ENCODE data around the gene ABHD17A. TPM values are rescaled to one million over a fixed set of nuclear protein-coding genes. Genes with fewer than 3 reads are reported as not detected.

The ABHD17A gene
- total RNA-seq, 1 experiment from 2014 or later, result 68.2 TPM

DNA sequence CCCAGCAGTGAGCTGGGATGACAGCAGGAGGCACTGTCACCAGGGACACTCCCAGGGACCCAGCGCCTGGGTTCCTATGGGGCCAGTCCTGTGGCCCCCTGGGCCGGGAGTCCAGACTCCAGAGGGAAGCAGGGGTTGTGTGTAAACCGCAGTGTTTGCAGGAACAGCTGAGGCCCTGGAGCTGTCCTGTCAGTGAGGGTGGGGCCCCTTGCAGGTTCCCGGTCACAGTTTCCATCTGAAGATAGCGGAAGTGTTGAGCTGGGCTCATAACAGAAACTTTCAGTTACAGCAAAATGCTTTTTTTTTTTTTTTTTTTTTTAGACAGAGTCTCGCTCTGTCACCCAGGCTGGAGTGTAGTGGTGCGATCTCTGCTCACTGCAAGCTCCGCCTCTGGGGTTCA, 38.0 kb upstream of the ABHD17A start (continued):
- TF ChIP-seq, protein P1, sequence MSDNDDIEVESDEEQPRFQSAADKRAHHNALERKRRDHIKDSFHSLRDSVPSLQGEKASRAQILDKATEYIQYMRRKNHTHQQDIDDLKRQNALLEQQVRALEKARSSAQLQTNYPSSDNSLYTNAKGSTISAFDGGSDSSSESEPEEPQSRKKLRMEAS (IDR thresholded peaks at IDR 0.05), result no peak
- TF ChIP-seq ELF1 (IDR thresholded peaks at IDR 0.05; ENCODE audit: borderline replicate concordance, low read depth), result no peak
- no peak for TF ChIP-seq EZH2phosphoT487 (IDR thresholded peaks at IDR 0.05; ENCODE audit: borderline replicate concordance)
- no peak for TF ChIP-seq CBX3 (IDR thresholded peaks at IDR 0.05; ENCODE audit: low read depth)
- TF ChIP-seq RAD21 (IDR thresholded peaks at IDR 0.05; ENCODE audit: low read depth), result no peak
- TF ChIP-seq, protein P2, sequence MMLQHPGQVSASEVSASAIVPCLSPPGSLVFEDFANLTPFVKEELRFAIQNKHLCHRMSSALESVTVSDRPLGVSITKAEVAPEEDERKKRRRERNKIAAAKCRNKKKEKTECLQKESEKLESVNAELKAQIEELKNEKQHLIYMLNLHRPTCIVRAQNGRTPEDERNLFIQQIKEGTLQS (IDR thresholded peaks at IDR 0.05), result no peak
- no peak for TF ChIP-seq JUND (IDR thresholded peaks at IDR 0.05)

DNA sequence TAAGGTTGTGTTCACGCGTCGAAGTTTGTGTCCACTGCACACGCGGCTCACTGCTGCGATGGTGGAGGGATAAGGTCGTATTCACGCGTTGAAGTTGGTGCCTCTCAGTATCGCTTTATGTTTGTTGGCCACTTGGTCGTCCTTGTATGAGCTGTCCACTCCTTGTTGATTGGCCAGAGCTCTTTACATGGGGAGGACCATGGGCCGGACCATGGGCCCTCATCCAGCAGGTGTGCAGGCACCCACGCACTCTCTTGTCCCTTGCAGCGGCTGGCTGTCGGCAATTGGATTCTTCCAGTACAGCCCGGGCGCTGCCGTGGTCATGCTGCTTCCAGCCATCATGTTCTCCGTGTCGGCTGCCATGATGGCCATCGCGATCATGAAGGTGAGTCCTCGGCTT, 37.5 kb upstream of the ABHD17A start:
- Histone ChIP-seq H3K36me3 (ENCODE audit: control insufficient read depth in 1 of 2, insufficient read depth in 2 of 2, low read length in 2 of 2) (peaks cover 6 to 11% of the 10 kb centered on the region in 2 experiments; a peak in 3 of 4 replicates), H3K79me2 (ENCODE audit: insufficient read depth, low read length) (no peaks in the 10 kb centered on the region), H3K27me3 (ENCODE audit: insufficient read depth, low read length) (no peaks in the 10 kb centered on the region), H3K9me3 (ENCODE audit: control insufficient read depth in 1 of 2, insufficient read depth in 1 of 2, low read depth in 1 of 2, low read length in 2 of 2) (no peaks in the 10 kb centered on the region), H3K27ac (ENCODE audit: low read depth, low read length) (no peak overlapping the region), H4K20me1 (ENCODE audit: insufficient read depth) (no peaks in the 10 kb centered on the region), H3K4me2 (ENCODE audit: low read length) (no peak overlapping the region), H3K9ac (ENCODE audit: low read length) (no peak overlapping the region), H3K9me2 (ENCODE audit: insufficient read depth) (no peaks in the 10 kb centered on the region), H2AFZ (ENCODE audit: low read depth, low read length, poor library complexity, severe bottlenecking) (no peak overlapping the region), H3K4me1 (ENCODE audit: control insufficient read depth in 1 of 2, insufficient read depth in 2 of 2, low read length in 2 of 2) (no peaks in the 10 kb centered on the region), H3K4me3 (replicated peaks in 1 of 2; ENCODE audit: low read depth in 1 of 2, low read length in 2 of 2) (no peak overlapping the region)
- intact Hi-C loops (cut with micrococcal nuclease), result no loop called here
- no peak for DNase-seq (ENCODE audit: low read depth, low spot score)
- CTCF ChIA-PET, result no interaction called here
- POLR2A ChIA-PET, result no interaction called here
- BruUV-seq (replicated peaks), result no TSS peak
- ATAC-seq, result no peak
- RAD21 ChIA-PET (ENCODE audit: low non-redundant PET in 1 of 2, low total read pairs in 2 of 2, uncharacterized antibody in 2 of 2, unreplicated experiment in 2 of 2), result no interaction called here
- TF ChIP-seq JUND (IDR thresholded peaks at IDR 0.05) (no peak), CBX3 (IDR thresholded peaks at IDR 0.05; ENCODE audit: low read depth) (no peak), TCF7L2 (IDR thresholded peaks at IDR 0.05; ENCODE audit: borderline replicate concordance, extremely low read depth, insufficient read depth, insufficient read length) (no peak), CEBPB (IDR thresholded peaks at IDR 0.05; ENCODE audit: low read depth) (no peak), POLR2A (IDR thresholded peaks at IDR 0.05; ENCODE audit: borderline replicate concordance, extremely low read depth, insufficient read depth, insufficient read length) (no peak), YY1 (IDR thresholded peaks at IDR 0.05; ENCODE audit: extremely low read depth, insufficient replicate concordance, low read depth, low read length) (no peak), POLR2AphosphoS5 (IDR thresholded peaks at IDR 0.05; ENCODE audit: low read depth, low read length) (no peak)
- TF ChIP-seq, protein P3, sequence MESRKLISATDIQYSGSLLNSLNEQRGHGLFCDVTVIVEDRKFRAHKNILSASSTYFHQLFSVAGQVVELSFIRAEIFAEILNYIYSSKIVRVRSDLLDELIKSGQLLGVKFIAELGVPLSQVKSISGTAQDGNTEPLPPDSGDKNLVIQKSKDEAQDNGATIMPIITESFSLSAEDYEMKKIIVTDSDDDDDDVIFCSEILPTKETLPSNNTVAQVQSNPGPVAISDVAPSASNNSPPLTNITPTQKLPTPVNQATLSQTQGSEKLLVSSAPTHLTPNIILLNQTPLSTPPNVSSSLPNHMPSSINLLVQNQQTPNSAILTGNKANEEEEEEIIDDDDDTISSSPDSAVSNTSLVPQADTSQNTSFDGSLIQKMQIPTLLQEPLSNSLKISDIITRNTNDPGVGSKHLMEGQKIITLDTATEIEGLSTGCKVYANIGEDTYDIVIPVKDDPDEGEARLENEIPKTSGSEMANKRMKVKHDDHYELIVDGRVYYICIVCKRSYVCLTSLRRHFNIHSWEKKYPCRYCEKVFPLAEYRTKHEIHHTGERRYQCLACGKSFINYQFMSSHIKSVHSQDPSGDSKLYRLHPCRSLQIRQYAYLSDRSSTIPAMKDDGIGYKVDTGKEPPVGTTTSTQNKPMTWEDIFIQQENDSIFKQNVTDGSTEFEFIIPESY (IDR thresholded peaks at IDR 0.05; ENCODE audit: extremely low read depth, insufficient replicate concordance, low read length), result no peak
- TF ChIP-seq, protein P4, sequence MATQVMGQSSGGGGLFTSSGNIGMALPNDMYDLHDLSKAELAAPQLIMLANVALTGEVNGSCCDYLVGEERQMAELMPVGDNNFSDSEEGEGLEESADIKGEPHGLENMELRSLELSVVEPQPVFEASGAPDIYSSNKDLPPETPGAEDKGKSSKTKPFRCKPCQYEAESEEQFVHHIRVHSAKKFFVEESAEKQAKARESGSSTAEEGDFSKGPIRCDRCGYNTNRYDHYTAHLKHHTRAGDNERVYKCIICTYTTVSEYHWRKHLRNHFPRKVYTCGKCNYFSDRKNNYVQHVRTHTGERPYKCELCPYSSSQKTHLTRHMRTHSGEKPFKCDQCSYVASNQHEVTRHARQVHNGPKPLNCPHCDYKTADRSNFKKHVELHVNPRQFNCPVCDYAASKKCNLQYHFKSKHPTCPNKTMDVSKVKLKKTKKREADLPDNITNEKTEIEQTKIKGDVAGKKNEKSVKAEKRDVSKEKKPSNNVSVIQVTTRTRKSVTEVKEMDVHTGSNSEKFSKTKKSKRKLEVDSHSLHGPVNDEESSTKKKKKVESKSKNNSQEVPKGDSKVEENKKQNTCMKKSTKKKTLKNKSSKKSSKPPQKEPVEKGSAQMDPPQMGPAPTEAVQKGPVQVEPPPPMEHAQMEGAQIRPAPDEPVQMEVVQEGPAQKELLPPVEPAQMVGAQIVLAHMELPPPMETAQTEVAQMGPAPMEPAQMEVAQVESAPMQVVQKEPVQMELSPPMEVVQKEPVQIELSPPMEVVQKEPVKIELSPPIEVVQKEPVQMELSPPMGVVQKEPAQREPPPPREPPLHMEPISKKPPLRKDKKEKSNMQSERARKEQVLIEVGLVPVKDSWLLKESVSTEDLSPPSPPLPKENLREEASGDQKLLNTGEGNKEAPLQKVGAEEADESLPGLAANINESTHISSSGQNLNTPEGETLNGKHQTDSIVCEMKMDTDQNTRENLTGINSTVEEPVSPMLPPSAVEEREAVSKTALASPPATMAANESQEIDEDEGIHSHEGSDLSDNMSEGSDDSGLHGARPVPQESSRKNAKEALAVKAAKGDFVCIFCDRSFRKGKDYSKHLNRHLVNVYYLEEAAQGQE (IDR thresholded peaks at IDR 0.05; ENCODE audit: low read depth), result no peak
